ENCODE measurements around the gene WDR91. TPM values are rescaled to one million over a fixed set of nuclear protein-coding genes. Genes with fewer than 3 reads are reported as not detected.
A peak's percentile ranks its signal among the peaks of the same experiment; 100 is the strongest.

The WDR91 gene
- total and polyA plus RNA-seq, 9 donors, result 7.3 to 13.6 (median 9.9) TPM

DNA sequence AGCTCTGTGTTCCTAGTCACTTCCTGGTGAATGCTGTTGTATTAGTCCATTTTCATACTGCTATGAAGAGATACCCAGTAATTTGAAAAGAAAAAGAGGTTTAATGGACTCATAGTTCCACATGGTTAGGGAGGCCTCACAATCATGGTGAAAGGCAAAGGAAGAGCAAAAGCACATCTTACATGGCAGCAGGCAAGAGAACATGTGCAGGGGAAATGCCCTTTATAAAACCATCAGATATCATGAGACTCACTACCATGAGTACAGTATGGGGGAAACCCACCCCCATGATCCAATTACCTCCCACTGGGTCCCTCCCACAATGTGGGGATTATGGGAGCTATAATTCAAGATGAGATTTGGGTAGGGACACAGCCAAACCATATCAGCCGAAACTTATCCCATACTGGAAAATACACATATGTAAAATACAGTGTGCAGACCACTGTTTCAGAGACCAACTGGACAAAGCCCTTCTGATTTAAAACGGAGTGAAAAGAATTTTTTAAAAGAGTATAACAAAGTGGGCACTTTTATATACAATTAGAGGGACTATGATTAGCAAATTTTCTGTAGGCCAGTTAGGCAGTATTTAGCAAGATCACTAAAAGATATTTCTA is 48.8 kb downstream of the WDR91 start:
- Histone ChIP-seq H3K4me1 (ENCODE audit: control insufficient read depth, insufficient read depth, low read length) (peaks cover 54% of the 10 kb centered on the region), H3K27me3 (ENCODE audit: control insufficient read depth, insufficient read depth, low read length) (no peaks in the 10 kb centered on the region), H3K4me3 (ENCODE audit: low read length) (no peak overlapping the region), H3K36me3 (ENCODE audit: control insufficient read depth, insufficient read depth, low read length) (peaks cover 43% of the 10 kb centered on the region), H3K9me3 (replicated peaks; ENCODE audit: control insufficient read depth, low read depth, low read length) (peaks cover 6% of the 10 kb centered on the region), H3K27ac (ENCODE audit: low read length) (no peak overlapping the region)
- DNase-seq, result no peak
- WGBS (ENCODE audit: insufficient coverage), result no CpG with 5 or more reads among the region's 2 CpGs

DNA sequence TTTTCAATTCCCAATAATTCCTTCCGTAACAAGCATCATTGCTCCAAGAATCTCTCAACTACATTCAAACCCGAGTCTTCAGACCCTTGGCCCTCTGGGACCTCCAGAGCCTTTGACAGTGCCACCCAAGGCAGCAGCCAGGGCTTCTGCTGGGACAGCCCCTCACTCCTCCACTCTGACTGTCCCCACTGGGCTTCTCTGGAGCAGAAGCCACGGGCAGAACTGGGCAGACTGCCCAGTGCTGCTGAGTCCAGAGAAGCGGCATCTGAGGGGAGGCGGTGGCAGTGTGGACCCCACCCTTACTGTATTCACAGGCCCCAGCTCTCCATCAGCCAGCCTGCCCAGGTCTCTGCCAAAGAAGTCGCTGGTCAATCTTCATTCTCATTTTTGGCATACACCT is 49.7 kb downstream of the WDR91 start:
- DNase-seq, result no peak
- peaks cover 35% of the 10 kb centered on the region for H3K36me3 ChIP-seq (ENCODE audit: control insufficient read depth, insufficient read depth, low read length)
- H3K4me1 ChIP-seq (ENCODE audit: control insufficient read depth, insufficient read depth, low read length), result peaks cover 50% of the 10 kb centered on the region
- peaks cover 13% of the 10 kb centered on the region for H3K9me3 ChIP-seq (replicated peaks; ENCODE audit: control insufficient read depth, low read depth, low read length)
- WGBS (ENCODE audit: insufficient coverage), result 95% methylated on average over 4 of the region's 6 CpGs
- H3K4me3 ChIP-seq (ENCODE audit: low read length), result no peak overlapping the region
- H3K27me3 ChIP-seq (ENCODE audit: control insufficient read depth, insufficient read depth, low read length), result no peaks in the 10 kb centered on the region
- peak overlapping the region; percentile 76 for H3K27ac ChIP-seq (ENCODE audit: low read length)

DNA sequence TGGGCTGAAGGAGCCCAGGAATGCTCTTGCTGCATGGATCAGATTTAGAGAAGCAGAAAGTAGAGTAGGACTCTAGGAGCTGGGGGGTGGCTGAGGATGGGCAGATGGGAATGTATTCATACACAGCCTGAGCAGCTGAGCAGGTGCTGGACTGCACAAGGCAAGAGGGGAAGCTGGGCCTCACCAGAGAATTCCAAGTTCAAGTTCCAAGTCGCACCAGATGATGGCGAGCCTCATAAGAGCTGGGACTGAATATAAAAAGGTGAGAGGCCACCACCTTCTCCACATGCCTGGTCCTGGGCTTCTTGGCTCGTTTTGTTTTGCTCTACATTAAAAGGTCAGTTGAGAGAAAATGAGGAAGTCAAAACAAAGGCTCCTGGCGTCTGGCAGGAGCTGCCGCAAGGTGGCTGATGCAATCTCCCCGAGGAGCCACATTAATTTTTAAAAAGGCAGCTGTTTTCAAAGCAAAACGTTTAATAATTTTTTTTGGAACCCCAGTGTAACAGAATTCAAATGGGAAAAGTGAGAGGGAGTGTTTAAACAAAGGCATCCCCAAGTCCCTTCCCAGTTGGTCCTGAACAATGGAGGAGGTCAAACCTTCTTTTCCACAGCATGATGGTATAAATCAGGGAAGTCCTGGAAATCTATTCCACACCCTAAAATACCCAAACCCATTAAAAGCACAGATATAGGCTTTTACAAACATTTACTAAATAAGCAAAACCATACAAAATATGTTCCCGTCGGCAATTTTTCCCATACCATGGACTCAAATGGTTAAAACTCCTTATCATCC is 50.3 kb downstream of the WDR91 start:
- Histone ChIP-seq H3K4me1 (ENCODE audit: control insufficient read depth, insufficient read depth, low read length) (peaks cover 45% of the 10 kb centered on the region), H3K4me3 (ENCODE audit: low read length) (no peak overlapping the region)

DNA sequence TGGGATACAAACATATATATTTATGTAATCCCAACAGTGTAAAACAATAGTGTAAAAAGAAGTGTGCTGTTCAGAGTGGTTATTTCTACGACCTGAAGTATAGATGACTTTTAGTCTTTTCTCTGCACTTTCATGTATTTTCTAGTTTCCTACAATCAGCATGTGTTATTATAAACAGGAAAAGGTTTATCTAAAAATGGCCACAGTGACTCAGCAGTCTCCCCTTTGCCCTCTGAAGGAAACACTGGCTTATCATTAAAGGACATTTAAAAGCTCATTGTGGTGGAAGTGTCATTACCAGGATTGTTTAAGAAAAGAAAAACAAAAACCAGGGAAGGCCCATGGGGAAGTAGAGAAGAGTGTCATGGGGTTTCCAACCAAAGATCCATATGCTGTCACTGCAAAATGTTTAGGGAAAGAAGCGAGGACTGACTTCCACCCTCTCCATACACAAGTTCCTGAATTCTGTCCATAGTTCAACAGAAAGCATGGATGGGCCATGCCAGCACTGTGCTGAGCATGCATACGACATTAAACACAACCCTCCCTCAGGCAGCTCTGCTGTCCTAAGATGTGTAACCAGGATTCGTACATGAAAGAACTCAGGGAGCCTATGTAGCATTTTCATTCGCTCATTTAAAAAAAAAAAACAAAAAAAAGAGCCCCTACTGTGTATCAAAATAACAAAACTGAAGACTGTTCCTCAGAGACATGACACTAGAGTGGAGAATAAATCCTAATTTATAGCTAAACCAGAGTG is 51.0 kb downstream of the WDR91 start:
- H3K9me3 ChIP-seq (replicated peaks; ENCODE audit: control insufficient read depth, low read depth, low read length), result peaks cover 27% of the 10 kb centered on the region
- 83% methylated on average over 1 of the region's 5 CpGs for WGBS (ENCODE audit: insufficient coverage)
- H3K4me3 ChIP-seq (ENCODE audit: low read length), result no peak overlapping the region
- peak overlapping the region; percentile 76 for H3K27ac ChIP-seq (ENCODE audit: low read length)
- H3K4me1 ChIP-seq (ENCODE audit: control insufficient read depth, insufficient read depth, low read length), result peaks cover 42% of the 10 kb centered on the region
- H3K36me3 ChIP-seq (ENCODE audit: control insufficient read depth, insufficient read depth, low read length), result peaks cover 22% of the 10 kb centered on the region
- DNase-seq, result peak; percentile 48
- H3K27me3 ChIP-seq (ENCODE audit: control insufficient read depth, insufficient read depth, low read length), result no peaks in the 10 kb centered on the region

More for the DNA sequence above, 50.3 kb downstream of the WDR91 start:
- H3K27me3 ChIP-seq (ENCODE audit: control insufficient read depth, insufficient read depth, low read length), result no peaks in the 10 kb centered on the region
- 36% methylated on average over 7 of the region's 9 CpGs for WGBS (ENCODE audit: insufficient coverage)
- peaks cover 29% of the 10 kb centered on the region for H3K36me3 ChIP-seq (ENCODE audit: control insufficient read depth, insufficient read depth, low read length)
- H3K9me3 ChIP-seq (replicated peaks; ENCODE audit: control insufficient read depth, low read depth, low read length), result peaks cover 19% of the 10 kb centered on the region
- DNase-seq, result peak; percentile 68
- peak overlapping the region; percentile 76 for H3K27ac ChIP-seq (ENCODE audit: low read length)

DNA sequence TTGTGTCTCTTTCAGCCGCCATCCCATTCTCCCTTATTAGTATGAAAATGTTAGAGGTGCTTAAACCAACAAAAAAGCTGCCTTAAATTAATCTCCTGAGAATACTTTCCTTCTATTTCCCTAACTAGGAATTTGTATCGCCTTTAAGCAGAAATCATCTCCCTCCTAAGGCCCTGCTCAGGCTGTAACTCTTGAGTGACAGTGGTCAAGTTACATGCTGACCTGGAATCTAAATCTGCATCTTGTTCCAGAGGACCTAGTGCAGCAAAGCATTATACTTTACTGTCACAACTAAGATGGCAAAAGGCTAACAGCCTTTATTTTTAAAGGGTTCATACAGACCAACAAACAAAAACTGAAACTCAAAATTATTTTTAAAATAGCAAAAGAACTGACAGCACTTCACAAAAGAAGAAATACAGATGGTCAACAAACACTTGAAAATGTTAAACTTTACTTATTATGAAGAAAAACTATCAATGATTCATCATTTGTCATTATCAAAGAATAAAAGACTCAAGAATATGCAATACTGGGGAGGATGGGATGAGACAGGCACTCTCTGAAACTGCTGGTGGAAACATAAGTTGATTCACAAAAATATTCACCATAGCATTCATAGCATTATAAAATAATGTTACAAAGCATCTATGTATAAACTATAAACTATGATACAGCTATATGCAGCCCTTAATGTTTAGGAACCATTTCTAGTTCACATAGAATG is 51.8 kb downstream of the WDR91 start:
- Histone ChIP-seq H3K27ac (ENCODE audit: low read length) (peak overlapping the region; percentile 76), H3K27me3 (ENCODE audit: control insufficient read depth, insufficient read depth, low read length) (no peaks in the 10 kb centered on the region), H3K36me3 (ENCODE audit: control insufficient read depth, insufficient read depth, low read length) (peaks cover 14% of the 10 kb centered on the region), H3K4me3 (ENCODE audit: low read length) (no peak overlapping the region), H3K4me1 (ENCODE audit: control insufficient read depth, insufficient read depth, low read length) (peaks cover 37% of the 10 kb centered on the region), H3K9me3 (replicated peaks; ENCODE audit: control insufficient read depth, low read depth, low read length) (peaks cover 29% of the 10 kb centered on the region)
- DNase-seq, result no peak
- 86% methylated on average over 1 of the region's 2 CpGs for WGBS (ENCODE audit: insufficient coverage)

DNA sequence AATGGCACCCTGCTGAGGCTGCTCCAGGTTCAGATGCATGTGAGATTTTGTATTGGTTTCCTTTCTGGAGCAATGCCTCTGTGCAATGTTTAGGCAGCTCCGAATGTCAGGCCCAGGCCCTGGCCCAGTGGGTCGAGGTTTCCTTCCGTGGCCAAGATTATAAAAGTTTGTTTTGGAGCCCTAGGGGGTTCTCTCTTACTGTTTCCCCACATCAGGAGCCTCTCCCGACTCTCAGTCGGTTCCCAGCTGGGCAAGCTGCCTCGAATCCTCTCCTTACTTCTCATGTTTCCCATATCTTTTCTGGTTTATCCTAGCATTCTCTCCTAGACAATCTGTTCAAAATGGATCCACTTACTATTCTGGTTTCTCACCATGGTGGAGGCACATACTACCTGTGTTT is 52.5 kb downstream of the WDR91 start:
- Histone ChIP-seq H3K9me3 (replicated peaks; ENCODE audit: control insufficient read depth, low read depth, low read length) (peaks cover 29% of the 10 kb centered on the region), H3K36me3 (ENCODE audit: control insufficient read depth, insufficient read depth, low read length) (peaks cover 8% of the 10 kb centered on the region), H3K27ac (ENCODE audit: low read length) (peak overlapping the region; percentile 52), H3K4me3 (ENCODE audit: low read length) (no peak overlapping the region), H3K27me3 (ENCODE audit: control insufficient read depth, insufficient read depth, low read length) (no peaks in the 10 kb centered on the region), H3K4me1 (ENCODE audit: control insufficient read depth, insufficient read depth, low read length) (peaks cover 33% of the 10 kb centered on the region)
- 61% methylated on average over 3 of the region's 6 CpGs for WGBS (ENCODE audit: insufficient coverage)
- DNase-seq, result no peak

DNA sequence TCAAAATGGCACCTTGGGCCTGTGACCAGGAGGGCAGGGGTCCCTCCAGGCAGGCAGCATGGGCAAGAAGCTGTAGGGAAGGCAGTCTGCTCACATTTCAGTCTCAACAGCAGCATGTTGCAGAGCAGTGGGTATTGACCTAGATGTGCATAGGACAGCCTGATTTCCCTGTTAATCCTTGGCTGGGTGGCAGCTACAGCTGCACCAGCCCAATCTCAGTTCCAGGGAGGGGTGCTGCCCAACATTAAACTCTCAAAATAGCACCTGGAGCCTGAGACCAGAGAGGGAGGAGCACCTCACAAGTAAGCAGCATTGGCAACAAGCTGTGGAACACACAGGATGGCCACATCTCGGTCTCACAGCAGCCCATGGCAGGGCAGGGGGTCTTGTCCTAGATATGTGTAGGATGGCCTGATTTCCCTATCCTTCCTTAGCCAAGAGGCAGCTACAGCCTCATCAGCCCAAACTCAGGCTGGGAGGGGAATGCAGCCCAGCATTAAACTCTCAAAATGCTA is 53.1 kb downstream of the WDR91 start:
- H3K27me3 ChIP-seq (ENCODE audit: control insufficient read depth, insufficient read depth, low read length), result no peaks in the 10 kb centered on the region
- H3K4me1 ChIP-seq (ENCODE audit: control insufficient read depth, insufficient read depth, low read length), result peaks cover 33% of the 10 kb centered on the region
- H3K36me3 ChIP-seq (ENCODE audit: control insufficient read depth, insufficient read depth, low read length), result peaks cover 5% of the 10 kb centered on the region
- H3K9me3 ChIP-seq (replicated peaks; ENCODE audit: control insufficient read depth, low read depth, low read length), result peaks cover 32% of the 10 kb centered on the region
- no peak overlapping the region for H3K4me3 ChIP-seq (ENCODE audit: low read length)
- no peak for DNase-seq
- H3K27ac ChIP-seq (ENCODE audit: low read length), result no peak overlapping the region
- WGBS (ENCODE audit: insufficient coverage), result no CpG with 5 or more reads among the region's 1 CpG

DNA sequence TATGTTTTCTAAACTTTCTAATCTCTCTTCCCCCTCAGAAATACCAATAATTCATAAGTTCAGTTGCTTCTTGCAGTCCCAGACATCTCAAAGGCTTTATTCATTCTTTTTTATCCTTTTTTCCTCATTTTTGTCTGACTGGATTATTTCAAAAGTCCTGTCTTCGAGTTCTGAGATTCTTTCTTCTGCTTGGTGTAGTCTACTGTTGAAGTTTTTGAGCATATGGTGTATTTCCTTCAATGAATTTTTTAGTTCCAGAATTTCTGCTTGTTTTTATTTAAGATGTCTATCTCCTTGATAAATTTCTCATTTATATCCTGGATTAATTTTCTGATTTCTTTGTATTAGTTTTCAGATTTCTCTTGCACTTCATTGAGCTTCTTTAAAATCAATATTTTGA is 55.0 kb downstream of the WDR91 start:
- no peak for DNase-seq
- peaks cover 26% of the 10 kb centered on the region for H3K4me1 ChIP-seq (ENCODE audit: control insufficient read depth, insufficient read depth, low read length)
- H3K27ac ChIP-seq (ENCODE audit: low read length), result no peak overlapping the region
- H3K4me3 ChIP-seq (ENCODE audit: low read length), result no peak overlapping the region
- no peaks in the 10 kb centered on the region for H3K27me3 ChIP-seq (ENCODE audit: control insufficient read depth, insufficient read depth, low read length)
- no peaks in the 10 kb centered on the region for H3K36me3 ChIP-seq (ENCODE audit: control insufficient read depth, insufficient read depth, low read length)
- peaks cover 28% of the 10 kb centered on the region for H3K9me3 ChIP-seq (replicated peaks; ENCODE audit: control insufficient read depth, low read depth, low read length)
- WGBS (ENCODE audit: insufficient coverage), result no CpG with 5 or more reads among the region's 1 CpG

DNA sequence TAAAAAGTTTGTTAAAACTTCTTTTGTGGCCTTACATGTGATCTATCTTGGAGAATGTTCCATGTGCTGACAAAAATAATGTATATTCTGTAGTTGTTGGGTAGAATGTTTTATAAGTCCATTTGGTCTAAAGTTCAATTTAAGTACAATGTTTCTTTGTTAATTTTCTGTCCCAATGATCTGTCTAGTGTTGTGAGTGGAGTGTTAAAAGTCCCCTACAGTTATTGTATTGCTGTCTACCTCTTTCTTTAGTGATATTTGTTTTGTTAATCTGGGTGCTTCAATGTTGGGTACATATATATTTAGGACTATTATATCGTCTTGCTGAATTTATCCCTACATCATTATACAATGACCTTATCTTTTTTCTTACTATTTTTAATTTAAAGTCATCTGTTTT is 56.6 kb downstream of the WDR91 start:
- no peaks in the 10 kb centered on the region for H3K27me3 ChIP-seq (ENCODE audit: control insufficient read depth, insufficient read depth, low read length)
- H3K27ac ChIP-seq (ENCODE audit: low read length), result no peak overlapping the region
- no peak overlapping the region for H3K4me3 ChIP-seq (ENCODE audit: low read length)
- no CpG with 5 or more reads among the region's 1 CpG for WGBS (ENCODE audit: insufficient coverage)
- peaks cover 28% of the 10 kb centered on the region for H3K9me3 ChIP-seq (replicated peaks; ENCODE audit: control insufficient read depth, low read depth, low read length)
- H3K36me3 ChIP-seq (ENCODE audit: control insufficient read depth, insufficient read depth, low read length), result no peaks in the 10 kb centered on the region
- no peak for DNase-seq
- H3K4me1 ChIP-seq (ENCODE audit: control insufficient read depth, insufficient read depth, low read length), result peaks cover 14% of the 10 kb centered on the region

All from muscle of leg (tissue), 11 donors.